Measurements from ENCODE around the gene POMT2.

The POMT2 gene

GRCh38 chr14:77355811-77356210, 35.1 kb upstream of the POMT2 start:
- no peak overlapping the region for H3K4me3 ChIP-seq (ENCODE audit: low read depth in 1 of 2, low read length in 1 of 2)

GRCh38 chr14:77353469-77354141, 32.9 kb upstream of the POMT2 start:
- Histone ChIP-seq H3K27ac (no peak overlapping the region), H3K4me3 (ENCODE audit: low read depth in 1 of 2, low read length in 1 of 2) (no peak overlapping the region), H3K27me3 (no peaks in the 10 kb centered on the region), H3K36me3 (peaks cover 18% of the 10 kb centered on the region), H3K9me3 (no peaks in the 10 kb centered on the region), H3K4me1 (ENCODE audit: control insufficient read depth in 1 of 2, insufficient read depth in 1 of 2, low read depth in 1 of 2, low read length in 1 of 2) (no peaks in the 10 kb centered on the region)
- TF ChIP-seq CTCF (IDR thresholded peaks at IDR 0.05) = no peak

More at GRCh38 chr14:77355811-77356210, 35.1 kb upstream of the POMT2 start:
- H3K36me3 ChIP-seq = peaks cover 3% of the 10 kb centered on the region
- no peak overlapping the region for H3K27ac ChIP-seq
- TF ChIP-seq CTCF (IDR thresholded peaks at IDR 0.05) = no peak
- H3K9me3 ChIP-seq = no peaks in the 10 kb centered on the region
- no peaks in the 10 kb centered on the region for H3K4me1 ChIP-seq (ENCODE audit: control insufficient read depth in 1 of 2, insufficient read depth in 1 of 2, low read depth in 1 of 2, low read length in 1 of 2)
- H3K27me3 ChIP-seq = no peaks in the 10 kb centered on the region

- H3K4me3 ChIP-seq (ENCODE audit: low read depth in 1 of 2, low read length in 1 of 2) = no peak overlapping the region
- no peak overlapping the region for H3K27ac ChIP-seq
Measured at GRCh38 chr14:77347751-77348150, 27.1 kb upstream of the POMT2 start.

GRCh38 chr14:77346495-77346894, 25.8 kb upstream of the POMT2 start:
- Histone ChIP-seq H3K4me1 (ENCODE audit: control insufficient read depth in 1 of 2, insufficient read depth in 1 of 2, low read depth in 1 of 2, low read length in 1 of 2) (peaks cover 4 to 6% of the 10 kb centered on the region in 2 experiments), H3K27ac (no peak overlapping the region), H3K9me3 (no peaks in the 10 kb centered on the region), H3K36me3 (peaks cover 52% of the 10 kb centered on the region), H3K27me3 (no peaks in the 10 kb centered on the region), H3K4me3 (ENCODE audit: low read depth in 1 of 2, low read length in 1 of 2) (no peak overlapping the region)
- TF ChIP-seq CTCF (IDR thresholded peaks at IDR 0.05) = no peak

More at GRCh38 chr14:77347751-77348150, 27.1 kb upstream of the POMT2 start:
- Histone ChIP-seq H3K9me3 (no peaks in the 10 kb centered on the region), H3K36me3 (peaks cover 39% of the 10 kb centered on the region), H3K27me3 (no peaks in the 10 kb centered on the region), H3K4me1 (ENCODE audit: control insufficient read depth in 1 of 2, insufficient read depth in 1 of 2, low read depth in 1 of 2, low read length in 1 of 2) (peaks cover 4 to 6% of the 10 kb centered on the region in 2 experiments)
- TF ChIP-seq CTCF (IDR thresholded peaks at IDR 0.05) = no peak

- H3K27me3 ChIP-seq = no peaks in the 10 kb centered on the region
- H3K27ac ChIP-seq = no peak overlapping the region
- peaks cover 55% of the 10 kb centered on the region for H3K36me3 ChIP-seq
- peaks cover 4 to 6% of the 10 kb centered on the region in 2 experiments for H3K4me1 ChIP-seq (ENCODE audit: control insufficient read depth in 1 of 2, insufficient read depth in 1 of 2, low read depth in 1 of 2, low read length in 1 of 2)
- no peak for TF ChIP-seq CTCF (IDR thresholded peaks at IDR 0.05)
- H3K4me3 ChIP-seq (ENCODE audit: low read depth in 1 of 2, low read length in 1 of 2) = no peak overlapping the region
- H3K9me3 ChIP-seq = no peaks in the 10 kb centered on the region
Measured at GRCh38 chr14:77344377-77344996, 23.8 kb upstream of the POMT2 start.
